IMR-90 (cell line): ENCODE results near the gene RIIAD1. TPM values are rescaled to one million over a fixed set of nuclear protein-coding genes. Genes with fewer than 3 reads are reported as not detected.

Experiments used
- ATAC-seq: fragments of 200-7000 bp; cut with Tn5 transposase; 2 replicates; pipeline ENCODE4 v1.9.1; 2020; ENCODE audit warnings: low read depth, mild to moderate bottlenecking, moderate library complexity
- BruUV-seq: library from RNA; stranded (reverse); fragments of 400-500 nt; replicated peaks from 2 replicates; lab custom pipeline; 2021; lab: Mats Ljungman, UMichigan
- CTCF ChIA-PET: fragments of 300-600 bp; formaldehyde crosslinking; extraction: SDS; loops from one replicate; lab custom pipeline; 2021; ENCODE audit warnings: antibody characterized with exemption; lab: Yijun Ruan, JAX
- POLR2A ChIA-PET: fragments of 300-600 bp; sonication (Branson Sonifier 250); formaldehyde crosslinking; loops from one replicate; lab custom pipeline; 2022; ENCODE audit warnings: antibody characterized with exemption; ENCODE audit not compliant: unreplicated experiment; lab: Charles Lee
- DNase-seq: peaks from one replicate; pipeline ENCODE4 v3.0.0; 2013
- H2AFZ ChIP-seq: replicated peaks from 2 replicates; pipeline ENCODE3; 2013; ENCODE audit warnings: low read length, mild to moderate bottlenecking; ENCODE audit not compliant: poor library complexity
- H2AK5ac ChIP-seq: 2 replicates; pipeline ENCODE4 v1.6.1; 2013; ENCODE audit warnings: low read depth, low read length, inconsistent platforms
- H2AK9ac ChIP-seq: replicated peaks from 2 replicates; pipeline ENCODE3; 2013; ENCODE audit warnings: mild to moderate bottlenecking, low read depth, low read length, moderate library complexity; ENCODE audit not compliant: poor library complexity
- H2BK120ac ChIP-seq: 2 replicates; pipeline ENCODE4 v1.6.1; 2013; ENCODE audit warnings: low read depth, low read length, inconsistent platforms
- H2BK15ac ChIP-seq: 3 replicates; pipeline ENCODE4 v1.6.1; 2013; ENCODE audit warnings: low read depth, low read length, inconsistent platforms
- H2BK20ac ChIP-seq: 2 replicates; pipeline ENCODE4 v1.6.1; 2013; ENCODE audit warnings: low read depth, mild to moderate bottlenecking, inconsistent platforms, low read length, moderate library complexity
- H2BK5ac ChIP-seq: 2 replicates; pipeline ENCODE4 v1.6.1; 2013; ENCODE audit warnings: mild to moderate bottlenecking, low read depth, low read length, inconsistent platforms; ENCODE audit not compliant: poor library complexity, severe bottlenecking
- H3K14ac ChIP-seq: replicated peaks from 2 replicates; pipeline ENCODE4 v1.6.1; 2013; ENCODE audit warnings: low read depth, low read length, inconsistent platforms
- H3K18ac ChIP-seq: 2 replicates; pipeline ENCODE4 v1.6.1; 2013; ENCODE audit warnings: low read depth, low read length, control low read depth
- H3K23ac ChIP-seq: 2 replicates; pipeline ENCODE4 v1.6.1; 2013; ENCODE audit warnings: low read depth, low read length, inconsistent platforms
- H3K27ac ChIP-seq: 2 replicates; pipeline ENCODE4 v1.5.1; 2013; ENCODE audit warnings: mild to moderate bottlenecking, control low read depth, low read length; ENCODE audit not compliant: insufficient read depth
- H3K27me3 ChIP-seq: 2 replicates; pipeline ENCODE4 v1.6.1; 2013; ENCODE audit warnings: low read length; ENCODE audit not compliant: control insufficient read depth, insufficient read depth
- H3K36me3 ChIP-seq: 2 replicates; pipeline ENCODE4 v1.6.1; 2013; ENCODE audit warnings: low read length, mixed read lengths; ENCODE audit not compliant: control insufficient read depth, insufficient read depth
- H3K4ac ChIP-seq: 2 replicates; pipeline ENCODE4 v1.6.1; 2013; ENCODE audit warnings: low read depth, low read length, inconsistent platforms
- H3K4me1 ChIP-seq: 2 replicates; pipeline ENCODE4 v1.6.1; 2013; ENCODE audit warnings: low read length, mixed read lengths; ENCODE audit not compliant: control insufficient read depth, insufficient read depth
- H3K4me2 ChIP-seq: 2 replicates; pipeline ENCODE4 v1.6.1; 2013; ENCODE audit warnings: low read depth, mild to moderate bottlenecking, control low read depth, low read length, moderate library complexity
- H3K4me3 ChIP-seq: 2 replicates; pipeline ENCODE4 v1.5.1; 2013; ENCODE audit warnings: low read depth, mild to moderate bottlenecking, control low read depth, low read length, moderate library complexity; ENCODE audit not compliant: insufficient read depth
- H3K56ac ChIP-seq: 2 replicates; pipeline ENCODE4 v1.6.1; 2013; ENCODE audit warnings: low read length, inconsistent platforms; ENCODE audit not compliant: insufficient read depth; ENCODE audit errors: extremely low read depth
- H3K79me1 ChIP-seq, 2 experiments: 2 replicates each; pipeline ENCODE4 v1.6.1; 2013; ENCODE audit warnings: low read length in 2 of 2, inconsistent platforms in 1 of 2, low read depth in 1 of 2
- H3K9ac ChIP-seq: 2 replicates; pipeline ENCODE4 v1.6.1; 2013; ENCODE audit warnings: low read depth, low read length, control low read depth
- H3K9me1 ChIP-seq: 2 replicates; pipeline ENCODE4 v1.6.1; 2013; ENCODE audit warnings: low read length, inconsistent platforms; ENCODE audit not compliant: insufficient read depth
- H3K9me3 ChIP-seq: 2 replicates; pipeline ENCODE4 v1.6.1; 2013; ENCODE audit warnings: low read length; ENCODE audit not compliant: control insufficient read depth, insufficient read depth
- H4K20me1 ChIP-seq: 2 replicates; pipeline ENCODE4 v1.6.1; 2013; ENCODE audit warnings: low read length, inconsistent platforms; ENCODE audit not compliant: insufficient read depth
- H4K5ac ChIP-seq: 2 replicates; pipeline ENCODE4 v1.6.1; 2013; ENCODE audit warnings: mild to moderate bottlenecking, low read depth, low read length, control low read depth
- H4K8ac ChIP-seq, 2 experiments: 2 replicates each; pipeline ENCODE4 v1.6.1; 2013; ENCODE audit warnings: low read depth in 2 of 2, low read length in 2 of 2, control low read depth in 1 of 2, inconsistent platforms in 1 of 2
- H4K91ac ChIP-seq: 2 replicates; pipeline ENCODE4 v1.6.1; 2013; ENCODE audit warnings: low read depth, low read length, inconsistent platforms; ENCODE audit not compliant: insufficient read depth
- BHLHE40 ChIP-seq: fragments of 150-350 bp; IDR thresholded peaks from 2 replicates; pipeline ENCODE4 v1.6.1; 2016; ENCODE audit warnings: mild to moderate bottlenecking, low read depth, low read length
- ELK1 ChIP-seq: fragments of 150-350 bp; IDR thresholded peaks from 2 replicates; pipeline ENCODE4 v1.6.1; 2016; ENCODE audit warnings: low read depth, mild to moderate bottlenecking, low read length, moderate library complexity, borderline replicate concordance
- FOS ChIP-seq: fragments of 150-350 bp; IDR thresholded peaks from 2 replicates; pipeline ENCODE4 v1.6.1; 2016; ENCODE audit warnings: low read depth, low read length
- MAFK ChIP-seq: IDR thresholded peaks from 2 replicates; pipeline ENCODE4 v1.6.1; 2012; ENCODE audit warnings: low read depth, low read length, improper control_type of control experiment
- MAZ ChIP-seq: IDR thresholded peaks from 2 replicates; pipeline ENCODE4 v1.6.1; 2012; ENCODE audit warnings: low read depth, mild to moderate bottlenecking, low read length, improper control_type of control experiment, moderate library complexity, borderline replicate concordance
- MXI1 ChIP-seq: IDR thresholded peaks from 2 replicates; pipeline ENCODE4 v1.6.1; 2012; ENCODE audit warnings: low read depth, mild to moderate bottlenecking, low read length, moderate library complexity, borderline replicate concordance
- NFE2L2 ChIP-seq: fragments of 150-350 bp; IDR thresholded peaks from 2 replicates; pipeline ENCODE4 v1.6.1; 2016; ENCODE audit warnings: low read depth, mild to moderate bottlenecking, low read length
- POLR2A ChIP-seq: IDR thresholded peaks from 2 replicates; pipeline ENCODE4 v1.6.1; 2012; ENCODE audit warnings: mild to moderate bottlenecking, low read depth, low read length
- RCOR1 ChIP-seq: IDR thresholded peaks from 2 replicates; pipeline ENCODE4 v1.6.1; 2012; ENCODE audit warnings: mild to moderate bottlenecking, low read length, improper control_type of control experiment; ENCODE audit not compliant: insufficient replicate concordance
- RFX5 ChIP-seq: IDR thresholded peaks from 2 replicates; pipeline ENCODE4 v1.8.0; 2012; ENCODE audit warnings: low read depth, mild to moderate bottlenecking, low read length, moderate library complexity
- WGBS, 2 experiments: methylation state at CpG; one replicate each; pipeline versions ENCODE4 v1.1.5 to v1.1.7; 2013; ENCODE audit warnings: missing lambda C conversion rate in 2 of 2; ENCODE audit not compliant: insufficient read length in 1 of 2; ENCODE audit errors: extremely low coverage in 2 of 2; 5-methylcytosine and 5-hydroxymethylcytosine counted together
- dilution Hi-C: fragments of 300-500 bp; cut with HindIII; formaldehyde crosslinking; loops from one replicate; pipeline ENCODE4 v1.14.3; 2018; ENCODE audit warnings: low sequenced_read_pairs; ENCODE audit not compliant: unreplicated experiment
- in situ Hi-C: fragments of 300-500 bp; cut with MboI; formaldehyde crosslinking; loops from 3 replicates; pipeline ENCODE4 v1.14.3; 2019; ENCODE audit warnings: low sequenced_read_pairs, inconsistent platforms, mixed read lengths
- intact Hi-C: fragments of 100-400 bp; cut with micrococcal nuclease; formaldehyde crosslinking; loops from 2 replicates; pipeline ENCODE4 v1.10.0; 2022
- polyA plus RNA-seq, 3 experiments: library from polyadenylated mRNA; depleted of rRNA; stranded (reverse); fragments of >200 nt; gene quantifications; 2 replicates each; pipeline ENCODE4 v1.2.3, GENCODE V29; 2012; ENCODE audit warnings: low replicate concordance in 1 of 3
- total RNA-seq: library from RNA; depleted of rRNA; stranded (reverse); fragments of >200 nt; gene quantifications from 2 replicates; pipeline ENCODE4 v1.2.3, GENCODE V29; 2012

RIIAD1 gene
- total and polyA plus RNA-seq, 2 of the 4 experiments (the other 2 are of a cell fraction): not detected

- H3K4me2 ChIP-seq: no peak overlapping the region
- dilution Hi-C loops (no loop called here), intact Hi-C loops (loop anchor here (5.0 kb wide), 2 partner anchors 77 to 242 kb away; partner anchors contain the start of gene C2CD4D), in situ Hi-C loops (no loop called here)
- H3K36me3 ChIP-seq: peaks cover 19% of the 10 kb centered on the region
- ChIA-PET CTCF (no interaction called here), POLR2A (interaction anchor here (0.6 kb wide), 2 partner anchors 9 to 162 kb away, joined by 3 read pairs; no protein-coding TSS in a partner anchor)
- no peak overlapping the region for H3K14ac ChIP-seq
- no peak for ATAC-seq
- BruUV-seq: no TSS peak
- DNase-seq: no peak
- H2AK5ac ChIP-seq: no peak overlapping the region
- no peak overlapping the region for H3K4me3 ChIP-seq
- no peak overlapping the region for H2BK20ac ChIP-seq
- no peak for TF ChIP-seq FOS
- TF ChIP-seq MAZ: no peak
- no peak for TF ChIP-seq POLR2A
- TF ChIP-seq MXI1: no peak
- TF ChIP-seq BHLHE40: no peak
- TF ChIP-seq NFE2L2: no peak
- TF ChIP-seq RFX5: no peak
- TF ChIP-seq ELK1: no peak
- no peak for TF ChIP-seq MAFK
- TF ChIP-seq RCOR1: no peak
- H3K18ac ChIP-seq: no peak overlapping the region
- no peak overlapping the region for H2BK5ac ChIP-seq
- H3K27me3 ChIP-seq: no peaks in the 10 kb centered on the region
- peaks cover 9% of the 10 kb centered on the region for H3K9me1 ChIP-seq
- H2AK9ac ChIP-seq: no peak overlapping the region
- no peak overlapping the region for H3K27ac ChIP-seq
- H3K9me3 ChIP-seq: no peaks in the 10 kb centered on the region
- peaks cover 3% of the 10 kb centered on the region; the same call in 1 of the 2 replicates for H3K4me1 ChIP-seq
- no peak overlapping the region for H2BK15ac ChIP-seq
- no peaks in the 10 kb centered on the region for H4K20me1 ChIP-seq
- no peak overlapping the region for H3K56ac ChIP-seq
- WGBS, 2 experiments: no CpG with 5 or more reads among the region's 7 CpGs
- H4K91ac ChIP-seq: no peak overlapping the region
- no peak overlapping the region for H3K9ac ChIP-seq
- H3K23ac ChIP-seq: no peak overlapping the region
- H3K79me1 ChIP-seq: peaks cover 5 to 32% of the 10 kb centered on the region in 2 experiments
- no peak overlapping the region for H4K8ac ChIP-seq
- no peak overlapping the region for H4K5ac ChIP-seq
- no peak overlapping the region for H3K4ac ChIP-seq
- H2AFZ ChIP-seq: no peak overlapping the region
- H2BK120ac ChIP-seq: no peak overlapping the region
These were observed 39.5 kb downstream of the RIIAD1 start for GRCh38 chr1:151760597-151761385.
